Activated CD8-positive, alpha-beta T cell treated with anti-CD3 and anti-CD28 coated beads, Interleukin-2, amount 10 ng/mL, durations not matched to agents 7 days and 5 days (primary cell): Measurements from ENCODE around the gene RIMKLB. TPM values are rescaled to one million over a fixed set of nuclear protein-coding genes. Genes with fewer than 3 reads are reported as not detected.
"Not testable (repeated sequence)": the region's sequence is repeated elsewhere in the genome, so short reads cannot be mapped to it uniquely, and the experiment has no call there.

Experiments used
- ATAC-seq: fragments of 150-1000 bp; cut with Tn5 transposase; one replicate; pipeline ENCODE4 v1.10.0; 2021; ENCODE audit warnings: moderate library complexity
- CTCF ChIA-PET: fragments of 350-600 bp; sonication (Branson Sonifier 250); formaldehyde crosslinking; loops from one replicate; lab custom pipeline; 2021; ENCODE audit warnings: antibody characterized with exemption; lab: Charles Lee
- POLR2A ChIA-PET: fragments of 350-600 bp; sonication (Branson Sonifier 250); formaldehyde crosslinking; loops from one replicate; lab custom pipeline; 2021; ENCODE audit warnings: antibody characterized with exemption; lab: Charles Lee
- DNase-seq: peaks from one replicate; pipeline ENCODE4 v3.0.0-alpha.2; 2020
- H3K27ac Mint-ChIP-seq: one replicate; pipeline ENCODE4 v1.8.0; 2021; ENCODE audit warnings: mild to moderate bottlenecking, mixed read lengths
- H3K27me3 Mint-ChIP-seq: one replicate; pipeline ENCODE4 v1.8.0; 2021; ENCODE audit warnings: low read depth, mixed read lengths
- H3K36me3 Mint-ChIP-seq: one replicate; pipeline ENCODE4 v1.8.0; 2021; ENCODE audit warnings: low read depth, mixed read lengths
- H3K4me1 Mint-ChIP-seq: one replicate; pipeline ENCODE4 v1.8.0; 2021; ENCODE audit warnings: low read depth, mixed read lengths
- H3K4me3 Mint-ChIP-seq: one replicate; pipeline ENCODE4 v1.8.0; 2021; ENCODE audit warnings: mild to moderate bottlenecking, mixed read lengths
- H3K9me3 Mint-ChIP-seq: one replicate; pipeline ENCODE4 v1.8.0; 2022; ENCODE audit warnings: mixed read lengths; ENCODE audit not compliant: insufficient read depth
- total RNA-seq, 2 experiments: library from RNA; stranded (reverse); gene quantifications; one replicate each; pipeline ENCODE4 v1.2.3, GENCODE V29; 2021

Gene RIMKLB
- total RNA-seq, 2 experiments from 2014 or later = 7.9 to 9.0 TPM

- DNase-seq (no peak), ATAC-seq (no peak)
- H3K27ac Mint-ChIP-seq = no peak overlapping the region
- CTCF ChIA-PET = interaction anchor here (0.9 to 1.3 kb wide), 2 partner anchors 80 to 258 kb away, joined by 3 read pairs; no protein-coding TSS in a partner anchor
- no peaks in the 10 kb centered on the region for H3K9me3 Mint-ChIP-seq
- H3K27me3 Mint-ChIP-seq = no peaks in the 10 kb centered on the region
- H3K4me1 Mint-ChIP-seq = no peaks in the 10 kb centered on the region
- H3K36me3 Mint-ChIP-seq = no peaks in the 10 kb centered on the region
- POLR2A ChIA-PET = no interaction called here
- H3K4me3 Mint-ChIP-seq = no peak overlapping the region
Observed at GRCh38 chr12:8780389-8780788, 82.6 kb downstream of the RIMKLB start.

- no peaks in the 10 kb centered on the region for H3K27me3 Mint-ChIP-seq
- ChIA-PET CTCF (no interaction called here), POLR2A (no interaction called here)
- no peaks in the 10 kb centered on the region for H3K9me3 Mint-ChIP-seq
- no peak overlapping the region for H3K4me3 Mint-ChIP-seq
- no peaks in the 10 kb centered on the region for H3K4me1 Mint-ChIP-seq
- H3K36me3 Mint-ChIP-seq = no peaks in the 10 kb centered on the region
- ATAC-seq (no peak), DNase-seq (no peak)
- no peak overlapping the region for H3K27ac Mint-ChIP-seq
Observed at GRCh38 chr12:8781381-8782127, 83.8 kb downstream of the RIMKLB start.

- H3K27ac Mint-ChIP-seq = no peak overlapping the region
- POLR2A ChIA-PET = no interaction called here
- CTCF ChIA-PET = interaction anchor here (1.6 kb wide), 1 partner anchor 165 kb away, joined by 3 read pairs; the partner anchor contains the start of gene M6PR
Observed at GRCh38 chr12:8784290-8784888, 86.6 kb downstream of the RIMKLB start.

GRCh38 chr12:8785499-8785898, 87.7 kb downstream of the RIMKLB start:
- Mint-ChIP-seq H3K4me1 (no peaks in the 10 kb centered on the region), H3K4me3 (no peak overlapping the region), H3K27ac (no peak overlapping the region), H3K9me3 (no peaks in the 10 kb centered on the region), H3K27me3 (no peaks in the 10 kb centered on the region), H3K36me3 (no peaks in the 10 kb centered on the region)
- CTCF ChIA-PET = interaction anchor here (1.6 kb wide), 1 partner anchor 164 kb away, joined by 3 read pairs; the partner anchor contains the start of gene M6PR
- DNase-seq = no peak
- POLR2A ChIA-PET = no interaction called here
- ATAC-seq = no peak

More at GRCh38 chr12:8784290-8784888, 86.6 kb downstream of the RIMKLB start:
- Mint-ChIP-seq H3K27me3 (no peaks in the 10 kb centered on the region), H3K9me3 (no peaks in the 10 kb centered on the region), H3K36me3 (no peaks in the 10 kb centered on the region), H3K4me1 (no peaks in the 10 kb centered on the region), H3K4me3 (no peak overlapping the region)
- ATAC-seq = no peak
- no peak for DNase-seq

GRCh38 chr12:8787206-8787605, 89.4 kb downstream of the RIMKLB start:
- CTCF ChIA-PET, ATAC-seq, H3K36me3 Mint-ChIP-seq, H3K4me1 Mint-ChIP-seq, H3K4me3 Mint-ChIP-seq, H3K27ac Mint-ChIP-seq, POLR2A ChIA-PET, DNase-seq, H3K27me3 Mint-ChIP-seq, H3K9me3 Mint-ChIP-seq: not testable (repeated sequence)

- H3K36me3 Mint-ChIP-seq, ATAC-seq, H3K27me3 Mint-ChIP-seq, CTCF ChIA-PET, H3K4me1 Mint-ChIP-seq, DNase-seq, H3K9me3 Mint-ChIP-seq, POLR2A ChIA-PET: not testable (repeated sequence)
- peak overlapping the region; percentile 55 for H3K27ac Mint-ChIP-seq
- H3K4me3 Mint-ChIP-seq = peak overlapping the region; percentile 67
Observed at GRCh38 chr12:8788706-8789105, 90.9 kb downstream of the RIMKLB start.

GRCh38 chr12:8789341-8790013, 91.7 kb downstream of the RIMKLB start:
- H3K4me1 Mint-ChIP-seq, DNase-seq, POLR2A ChIA-PET, ATAC-seq, H3K36me3 Mint-ChIP-seq, H3K27me3 Mint-ChIP-seq, CTCF ChIA-PET, H3K9me3 Mint-ChIP-seq, H3K27ac Mint-ChIP-seq: not testable (repeated sequence)
- H3K4me3 Mint-ChIP-seq = peak overlapping the region; percentile 67

GRCh38 chr12:8793226-8793625, 95.4 kb downstream of the RIMKLB start:
- H3K9me3 Mint-ChIP-seq, H3K4me1 Mint-ChIP-seq, ATAC-seq, H3K27ac Mint-ChIP-seq, H3K27me3 Mint-ChIP-seq, CTCF ChIA-PET, DNase-seq, H3K4me3 Mint-ChIP-seq, H3K36me3 Mint-ChIP-seq: not testable (repeated sequence)
- POLR2A ChIA-PET = interaction anchor here (0.6 kb wide), 1 partner anchor 19 kb away, joined by 4 read pairs; no protein-coding TSS in a partner anchor

- ATAC-seq, H3K4me1 Mint-ChIP-seq, H3K36me3 Mint-ChIP-seq, POLR2A ChIA-PET, H3K4me3 Mint-ChIP-seq, H3K27ac Mint-ChIP-seq, DNase-seq, CTCF ChIA-PET, H3K27me3 Mint-ChIP-seq, H3K9me3 Mint-ChIP-seq: not testable (repeated sequence)
Observed at GRCh38 chr12:8794611-8795010, 96.8 kb downstream of the RIMKLB start.

- H3K36me3 Mint-ChIP-seq = no peaks in the 10 kb centered on the region
- DNase-seq (no peak), ATAC-seq (no peak)
- H3K27ac Mint-ChIP-seq = no peak overlapping the region
- H3K9me3 Mint-ChIP-seq = peaks cover 3% of the 10 kb centered on the region
- POLR2A ChIA-PET = no interaction called here
- H3K27me3 Mint-ChIP-seq = no peaks in the 10 kb centered on the region
- H3K4me1 Mint-ChIP-seq = no peaks in the 10 kb centered on the region
- CTCF ChIA-PET = no interaction called here
- H3K4me3 Mint-ChIP-seq = no peak overlapping the region
Observed at GRCh38 chr12:8796831-8797626, 99.2 kb downstream of the RIMKLB start.

GRCh38 chr12:8801213-8801612, 103.4 kb downstream of the RIMKLB start:
- ATAC-seq, H3K27ac Mint-ChIP-seq, H3K27me3 Mint-ChIP-seq, POLR2A ChIA-PET, DNase-seq, H3K4me1 Mint-ChIP-seq, H3K36me3 Mint-ChIP-seq, H3K9me3 Mint-ChIP-seq, CTCF ChIA-PET, H3K4me3 Mint-ChIP-seq: not testable (repeated sequence)
